ENCODE data around the gene MRI1.
"Not testable (repeated sequence)": the region's sequence is repeated elsewhere in the genome, so short reads cannot be mapped to it uniquely, and the experiment has no call there.

Gene MRI1

DNA sequence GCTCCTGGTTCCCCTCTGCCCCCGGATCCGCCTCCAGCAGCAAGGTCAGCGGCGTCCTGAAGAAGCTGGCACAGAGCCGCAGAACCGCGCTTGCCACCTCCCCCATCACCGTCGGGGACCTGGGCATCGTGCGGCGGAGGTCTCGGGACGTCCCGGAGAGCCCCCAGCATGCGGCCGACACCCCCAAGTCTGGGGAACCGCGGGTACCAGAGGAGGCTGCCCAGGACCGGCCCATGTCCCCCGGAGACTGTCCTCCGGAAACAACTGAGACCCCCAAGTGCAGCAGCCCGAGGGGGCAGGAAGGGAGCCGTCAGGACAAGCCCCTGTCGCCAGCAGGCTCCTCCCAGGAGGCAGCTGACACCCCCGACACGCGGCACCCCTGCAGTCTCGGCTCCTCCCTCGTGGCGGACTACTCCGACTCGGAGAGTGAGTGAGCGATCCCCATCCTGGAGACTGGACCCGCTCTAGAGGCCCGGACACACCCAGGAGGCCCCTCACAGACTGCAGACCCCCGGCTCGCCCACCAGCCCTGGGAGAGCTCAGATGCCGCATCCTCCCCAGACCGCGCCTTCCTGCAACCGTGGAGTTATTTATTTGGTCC is 1.6 kb upstream of the MRI1 start:
- no peak for DNase-seq

DNA sequence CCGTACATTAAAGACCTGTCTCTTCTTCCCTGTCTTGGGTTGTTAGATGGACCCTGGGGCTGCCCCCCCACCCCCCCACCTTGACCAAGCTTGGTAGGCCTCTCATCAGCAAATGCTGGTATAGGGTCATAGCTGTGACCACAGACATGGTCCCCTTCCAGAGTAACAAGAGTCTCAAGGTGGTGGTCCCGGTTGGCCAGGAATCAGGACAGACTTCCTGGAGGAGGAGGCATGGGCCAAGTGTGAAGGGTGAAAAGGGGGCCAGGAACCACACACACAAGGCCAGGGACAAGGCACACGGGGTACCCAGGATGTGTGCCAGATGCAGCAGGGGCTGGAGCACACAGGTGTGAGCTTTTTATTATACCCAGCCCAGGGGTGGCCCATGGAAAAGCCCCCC is 1.1 kb upstream of the MRI1 start:
- DNase-seq, result no peak

DNA sequence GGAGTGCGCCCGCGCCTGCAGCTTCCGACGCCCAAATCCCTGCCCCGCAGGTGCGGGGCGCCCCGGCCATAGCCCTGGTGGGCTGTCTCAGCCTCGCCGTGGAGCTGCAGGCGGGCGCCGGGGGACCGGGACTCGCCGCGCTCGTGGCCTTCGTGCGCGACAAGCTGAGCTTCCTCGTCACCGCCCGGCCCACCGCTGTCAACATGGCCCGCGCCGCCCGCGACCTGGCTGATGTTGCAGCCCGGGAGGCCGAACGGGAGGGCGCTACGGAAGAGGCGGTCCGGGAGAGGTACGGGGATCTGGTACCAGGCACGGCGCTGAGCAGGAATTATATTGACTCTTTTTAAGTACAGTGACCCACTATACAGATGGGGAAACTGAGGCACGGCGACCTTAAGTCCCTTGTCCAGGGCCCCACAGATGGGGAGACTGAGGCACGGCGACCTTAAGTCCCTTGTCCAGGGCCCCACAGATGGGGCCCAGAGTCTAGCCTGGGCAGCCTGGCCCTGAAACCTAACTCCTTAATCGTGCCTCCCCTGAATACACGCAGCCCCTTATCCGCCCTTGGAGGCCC is 586 bp downstream of the MRI1 start:
- DNase-seq, result no peak

- no peak for DNase-seq
Observed at GRCh38 chr19:13765395-13766094, 1.2 kb downstream of the MRI1 start.

DNA sequence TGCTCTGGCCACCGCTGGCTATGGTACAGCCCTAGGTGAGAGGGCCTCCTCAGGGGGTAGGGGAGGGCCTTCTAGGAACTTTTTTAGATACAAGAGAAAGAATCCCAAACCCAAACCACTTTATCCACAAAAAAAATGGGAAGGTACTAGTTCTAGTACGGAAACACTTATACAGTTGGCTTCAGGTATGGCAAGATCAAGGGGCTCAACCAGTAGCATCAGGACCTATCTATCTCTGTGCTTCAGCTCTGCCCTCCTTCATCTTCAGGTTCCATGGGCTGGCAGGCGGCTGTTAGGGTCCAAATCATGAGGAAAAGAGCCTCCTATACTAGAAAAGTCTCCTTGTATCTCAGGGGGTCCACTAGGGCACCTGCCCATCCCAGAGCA is 1.8 kb downstream of the MRI1 start:
- no peak for DNase-seq

- no peak for DNase-seq
Observed at GRCh38 chr19:13768510-13768909, 4.2 kb downstream of the MRI1 start.

GRCh38 chr19:13770013-13770635 is 5.8 kb downstream of the MRI1 start:
- DNase-seq, result no peak

DNA sequence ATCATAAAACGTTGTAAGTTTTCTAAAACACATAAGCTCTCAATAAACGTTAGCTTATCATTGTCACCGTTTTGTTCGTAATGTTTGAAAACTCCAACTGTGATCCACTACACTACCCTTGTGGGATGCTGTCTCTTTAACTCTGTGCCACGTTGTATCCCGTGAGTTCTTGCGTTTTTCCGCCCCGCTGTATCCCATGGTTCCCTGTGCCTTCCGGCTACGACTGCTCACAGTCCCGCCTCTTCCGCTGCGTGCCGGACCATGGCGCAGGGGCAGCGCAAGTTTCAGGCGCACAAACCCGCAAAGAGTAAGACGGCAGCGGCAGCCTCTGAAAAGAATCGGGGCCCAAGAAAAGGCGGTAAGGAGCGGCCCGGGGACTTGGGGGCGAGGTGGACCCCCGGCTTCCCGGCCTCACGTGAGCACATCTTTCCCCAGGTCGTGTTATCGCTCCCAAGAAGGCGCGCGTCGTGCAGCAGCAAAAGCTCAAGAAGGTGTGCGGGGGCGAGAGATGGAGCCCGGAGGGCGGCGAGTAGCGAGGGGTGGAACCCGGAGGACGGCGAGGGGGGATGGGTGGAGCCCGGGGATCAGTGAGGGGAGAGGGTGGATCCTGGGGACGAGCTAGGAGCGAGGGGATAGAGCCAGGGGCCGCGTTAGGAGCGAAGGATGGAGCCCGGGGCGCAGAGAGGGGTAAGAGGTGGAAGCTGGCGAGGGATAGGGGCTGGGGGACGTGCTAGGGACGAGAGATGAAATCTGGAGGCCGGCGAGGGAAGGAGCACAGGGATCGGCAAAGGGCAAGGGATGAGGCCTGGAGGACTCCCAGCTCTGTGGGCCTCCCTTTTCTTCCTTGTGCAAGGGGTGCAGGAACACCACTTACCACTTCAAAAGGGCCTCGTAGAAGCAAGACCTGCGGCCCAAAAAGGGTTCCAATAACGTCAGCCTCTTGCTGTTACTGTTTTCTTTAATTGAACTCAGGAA is 10.2 kb downstream of the MRI1 start, which contains the start of gene C19orf53:
Gene C19orf53 (plus strand): TSS at position 240 of the 975 bp plus-strand sequence. CDS start 22 bp downstream, at position 262.
- peak; percentile 93 for DNase-seq

DNA sequence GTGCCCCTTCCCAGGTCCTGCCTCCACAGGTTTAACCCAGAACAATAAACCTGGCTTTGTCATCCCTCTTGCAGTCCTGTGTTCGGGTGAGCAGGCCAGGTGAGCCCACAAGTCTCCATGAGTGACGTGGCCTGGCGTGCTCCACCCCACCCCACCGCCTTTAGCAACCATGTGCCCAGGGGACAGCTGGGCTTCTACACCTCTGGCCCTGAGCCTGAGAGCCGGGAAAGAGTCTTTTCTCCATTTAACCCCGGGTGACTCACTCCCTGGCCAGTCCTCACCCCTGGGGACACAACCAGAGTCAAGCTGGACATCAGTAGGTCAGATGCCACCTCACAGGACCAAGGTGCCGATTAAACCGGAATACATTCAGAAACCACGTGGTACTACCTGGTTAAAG is 14.1 kb downstream of the MRI1 start:
- DNase-seq, result no peak

DNA sequence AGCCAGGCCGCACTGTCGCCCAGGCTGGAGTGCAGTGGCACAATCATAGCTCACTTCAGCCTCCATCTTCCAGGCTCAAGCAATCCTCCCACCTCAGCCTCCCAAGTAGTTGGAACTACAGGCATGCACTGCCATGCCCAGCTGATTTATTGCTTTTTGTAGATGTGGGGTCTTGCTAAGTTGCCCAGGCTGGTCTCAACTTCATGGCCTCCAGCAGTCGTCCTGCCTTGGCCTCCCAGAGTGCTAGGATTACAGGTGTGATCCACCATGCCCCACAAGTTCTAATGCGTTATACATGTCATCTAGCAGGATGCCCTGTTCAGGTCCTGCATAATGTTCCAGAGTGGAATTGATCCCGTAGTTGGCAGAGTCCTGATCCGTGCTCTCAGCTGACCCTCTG is 14.5 kb downstream of the MRI1 start:
- no peak for DNase-seq

DNA sequence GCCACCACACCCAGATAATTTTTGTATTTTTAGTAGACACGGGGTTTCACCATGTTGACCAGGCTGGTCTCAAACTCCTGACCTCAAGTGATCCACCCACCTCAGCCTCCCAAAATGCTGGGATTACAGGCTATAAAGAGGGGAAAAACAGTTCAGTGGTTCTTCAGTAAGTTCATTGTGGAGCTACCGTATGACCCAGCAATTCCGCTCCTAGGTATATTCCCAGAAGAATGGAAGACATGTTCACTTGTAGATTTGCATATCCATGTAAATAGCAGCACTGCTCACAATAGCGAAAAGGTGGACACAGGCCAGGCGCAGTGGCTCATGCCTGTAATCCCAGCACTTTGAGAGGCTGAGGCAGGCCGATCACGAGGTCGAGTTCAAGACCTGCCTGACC is 15.5 kb downstream of the MRI1 start:
- DNase-seq, result not testable (repeated sequence)

DNA sequence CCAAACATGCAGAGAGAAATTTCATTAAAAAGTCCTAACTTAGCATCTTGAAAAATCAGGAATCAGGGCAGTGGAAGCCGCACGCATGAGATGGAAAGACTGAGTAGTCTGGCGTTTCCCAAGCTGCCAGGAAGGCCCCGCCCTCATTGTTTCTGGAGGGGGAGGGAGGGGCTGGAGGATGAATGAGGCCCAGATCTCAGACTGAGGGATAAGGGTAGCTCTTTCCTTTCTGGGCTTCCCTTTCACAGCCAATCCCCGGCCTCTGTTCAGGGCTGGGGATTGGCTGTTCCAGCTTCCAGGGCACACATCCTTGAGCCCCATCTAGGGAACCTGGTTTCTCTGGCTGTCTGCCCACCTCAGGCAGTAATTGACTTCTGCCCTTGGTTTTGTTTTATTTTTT is 17.2 kb downstream of the MRI1 start:
- DNase-seq, result peak; percentile 88

- DNase-seq, result no peak
Observed at GRCh38 chr19:13782537-13782936, 18.2 kb downstream of the MRI1 start.

- DNase-seq, result no peak
Observed at GRCh38 chr19:13783565-13784500, 19.5 kb downstream of the MRI1 start.

DNA sequence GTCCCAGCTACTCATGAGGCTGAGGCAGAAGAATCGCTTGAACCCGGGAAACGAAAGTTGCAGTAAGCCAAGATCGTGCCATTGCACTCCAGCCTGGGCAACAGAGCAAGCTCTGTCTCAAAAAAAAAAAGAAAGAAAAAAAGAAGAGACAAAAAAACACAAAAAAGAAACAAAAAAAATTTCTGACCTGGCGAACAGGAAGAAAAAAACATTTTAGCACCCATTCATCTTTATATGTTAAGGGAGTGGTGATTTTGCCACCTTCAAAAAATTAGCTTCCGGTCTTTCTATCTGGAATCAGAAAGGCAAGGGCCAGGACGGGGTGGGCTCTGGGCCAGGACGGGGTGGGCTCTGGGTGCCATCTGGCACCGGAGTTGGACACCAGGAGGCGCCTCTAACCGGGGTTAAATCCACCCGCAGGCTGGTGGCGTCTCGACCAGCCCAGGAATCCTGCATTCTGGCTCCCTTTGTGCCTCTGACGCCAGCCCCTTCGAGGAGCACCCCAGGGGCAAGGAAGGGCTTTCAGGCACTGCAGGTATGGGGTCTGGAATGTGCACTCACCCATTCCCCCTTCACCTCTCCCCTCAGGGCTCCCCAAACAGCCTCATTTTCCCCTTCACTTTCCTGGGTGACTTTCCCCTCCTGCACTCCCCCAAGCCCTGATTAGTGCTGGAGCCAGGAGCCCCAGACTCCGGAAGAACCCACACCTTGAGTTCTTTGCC is 20.6 kb downstream of the MRI1 start:
- DNase-seq, result peak; percentile 70

GRCh38 chr19:13788991-13789390 is 24.7 kb downstream of the MRI1 start:
- DNase-seq, result no peak

DNA sequence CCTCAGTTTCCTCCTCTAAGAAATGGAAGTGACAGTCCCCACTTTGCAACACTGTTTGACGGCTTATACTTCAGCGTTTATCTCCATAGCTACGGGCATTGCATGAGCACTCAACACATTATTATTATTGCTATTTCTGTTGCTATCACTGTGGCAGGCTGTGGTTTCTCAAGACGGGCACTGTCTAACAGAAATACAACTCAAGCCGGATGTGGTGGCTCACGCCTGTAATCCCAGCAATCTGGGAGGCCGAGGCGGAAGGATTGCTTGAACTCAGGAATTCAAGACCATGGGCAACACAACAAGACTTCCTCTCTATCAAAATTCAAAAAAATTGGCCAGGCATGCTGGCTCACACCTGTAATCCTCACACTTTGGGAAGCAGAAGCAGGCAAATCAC is 26.0 kb downstream of the MRI1 start:
- no peak for DNase-seq

DNA sequence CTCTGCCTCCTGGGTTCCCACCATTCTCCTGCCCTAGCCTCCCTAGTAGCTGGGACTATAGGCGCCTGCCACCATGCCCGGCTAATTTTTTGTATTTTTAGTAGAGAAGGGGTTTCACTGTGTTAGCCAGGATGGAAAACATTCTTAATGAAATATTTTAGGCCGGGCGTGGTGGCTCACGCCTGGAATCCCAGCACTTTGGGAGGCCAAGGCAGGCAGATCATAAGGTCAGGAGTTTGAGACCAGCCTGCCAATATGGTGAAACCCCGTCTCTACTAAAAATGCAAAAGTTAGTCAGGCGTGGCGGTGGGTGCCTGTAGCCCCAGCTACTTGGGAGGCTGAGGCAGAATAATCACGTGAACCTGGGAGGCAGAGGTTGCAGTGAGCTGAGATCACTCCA is 29.0 kb downstream of the MRI1 start:
- DNase-seq, result not testable (repeated sequence)

DNA sequence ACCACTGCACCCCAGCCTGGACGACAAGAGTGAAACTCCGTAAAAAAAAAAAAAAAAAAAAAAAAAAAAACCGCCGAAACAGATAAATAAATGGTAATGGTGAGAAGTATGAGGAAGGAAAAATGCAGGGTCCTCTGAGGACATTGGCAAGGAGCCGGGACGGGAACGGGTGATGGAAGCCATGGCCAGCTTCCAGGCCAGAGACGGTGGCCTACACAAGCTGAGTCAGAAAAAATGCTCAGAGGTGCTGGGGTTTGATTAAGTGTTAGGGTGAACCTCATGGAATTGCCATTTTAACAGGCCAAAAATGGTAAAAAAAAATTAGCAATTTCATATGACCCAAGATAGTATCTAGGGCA is 30.1 kb downstream of the MRI1 start:
- DNase-seq, result no peak

GRCh38 chr19:13794757-13795589 is 30.7 kb downstream of the MRI1 start, which contains the start of gene ZSWIM4:
Gene ZSWIM4, plus strand, starts transcription at chr19:13795443. Its CDS starts 206 bp downstream, at chr19:13795649.
- DNase-seq, result peak; percentile 98

Measured in right forelimb (tissue), 1 donor.